HCEC 1CT (cell line): ENCODE measurements around the gene CACNG4.

ENCODE experiments used
- DNase-seq: peaks from one replicate; pipeline ENCODE4 v3.0.0-alpha.2; 2017

The CACNG4 gene

GRCh38 chr17:67044016-67044772 is 79.7 kb downstream of the CACNG4 start, which contains the start of gene CACNG1:
Gene CACNG1 (plus strand): TSS chr17:67044554. CDS start chr17:67044661, 107 bp downstream.
- DNase-seq, result no peak

DNA sequence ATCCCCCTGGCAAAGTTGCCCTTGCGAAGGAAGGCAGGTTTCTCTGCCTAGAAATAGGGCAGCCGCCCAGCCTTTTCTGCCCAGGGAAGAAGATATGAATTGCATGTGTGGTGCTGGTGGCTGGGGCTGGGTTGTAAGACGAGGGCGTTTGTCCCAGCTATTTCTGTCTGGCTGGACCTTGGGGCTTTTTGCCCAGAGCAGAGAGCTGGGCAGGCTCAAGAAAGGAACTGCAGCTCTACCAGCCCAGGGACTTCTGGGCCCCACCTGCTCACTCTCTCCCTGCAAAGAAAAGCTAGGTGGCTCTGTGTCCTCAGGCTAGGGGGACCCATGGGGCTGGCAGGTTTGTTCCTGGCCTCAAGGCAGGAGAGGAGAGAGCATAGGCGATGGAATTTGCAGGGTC is 80.4 kb downstream of the CACNG4 start:
- no peak for DNase-seq

DNA sequence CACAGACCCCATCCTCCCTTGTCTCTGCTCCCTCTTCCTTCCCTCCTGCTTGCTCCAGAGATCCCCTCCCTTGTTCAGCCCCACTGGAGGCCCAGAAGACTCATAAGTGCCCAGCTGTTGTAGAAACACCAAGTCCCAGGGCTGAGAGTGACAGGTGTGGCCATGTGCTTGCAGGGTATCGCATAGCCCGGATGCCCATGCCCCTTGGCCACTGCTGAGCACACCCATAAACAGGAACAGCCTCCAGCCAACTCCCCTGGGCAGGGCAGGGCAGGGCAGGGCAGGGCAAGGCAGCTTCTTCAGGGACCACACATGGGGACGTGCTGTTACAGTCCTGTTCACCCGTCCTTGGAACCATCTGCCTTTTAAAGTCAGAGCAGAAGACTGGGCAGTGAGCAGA is 81.9 kb downstream of the CACNG4 start:
- DNase-seq, result no peak

DNA sequence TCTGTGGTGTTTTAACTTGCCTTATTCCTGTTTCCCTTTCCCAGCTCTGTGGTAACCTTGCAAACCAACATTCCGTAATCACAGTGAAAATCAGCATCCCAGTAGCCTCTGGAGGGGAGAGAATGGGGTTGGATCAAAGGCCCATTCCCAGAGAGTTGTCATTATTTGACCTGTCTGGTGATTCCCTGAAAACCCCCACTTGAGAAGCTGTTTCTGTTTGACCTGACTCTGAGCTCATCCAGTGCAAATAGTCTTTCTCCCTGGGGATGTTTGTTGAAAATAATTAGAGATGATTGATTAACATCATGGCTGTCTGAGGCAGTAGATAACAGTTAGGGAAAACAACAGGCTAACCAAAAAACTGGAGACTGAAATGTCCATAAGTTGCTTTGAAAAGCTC is 82.9 kb downstream of the CACNG4 start:
- no peak for DNase-seq

GRCh38 chr17:67049025-67049739 is 84.7 kb downstream of the CACNG4 start:
- no peak for DNase-seq

GRCh38 chr17:67050066-67050465 is 85.6 kb downstream of the CACNG4 start:
- no peak for DNase-seq

GRCh38 chr17:67050471-67051154 is 86.1 kb downstream of the CACNG4 start:
- no peak for DNase-seq

DNA sequence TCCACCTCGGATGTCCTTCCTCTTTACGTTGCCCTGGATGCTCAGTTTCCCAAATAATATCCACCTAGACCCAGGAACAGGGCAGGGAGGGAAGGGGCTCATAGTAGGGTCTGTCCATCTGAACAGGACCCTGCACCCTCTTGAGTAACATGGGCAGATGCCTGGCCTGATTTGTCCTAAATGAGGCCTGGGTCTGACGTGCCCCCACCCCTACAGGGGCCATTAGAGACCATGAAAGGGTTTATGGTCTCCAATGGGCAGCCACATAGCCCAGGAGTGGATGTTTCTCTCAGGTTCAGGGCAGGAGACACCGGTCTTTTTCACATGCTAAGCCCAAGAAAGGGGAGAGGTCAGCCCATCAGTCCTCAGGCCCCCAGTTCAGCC is 86.6 kb downstream of the CACNG4 start:
- DNase-seq, result no peak

DNA sequence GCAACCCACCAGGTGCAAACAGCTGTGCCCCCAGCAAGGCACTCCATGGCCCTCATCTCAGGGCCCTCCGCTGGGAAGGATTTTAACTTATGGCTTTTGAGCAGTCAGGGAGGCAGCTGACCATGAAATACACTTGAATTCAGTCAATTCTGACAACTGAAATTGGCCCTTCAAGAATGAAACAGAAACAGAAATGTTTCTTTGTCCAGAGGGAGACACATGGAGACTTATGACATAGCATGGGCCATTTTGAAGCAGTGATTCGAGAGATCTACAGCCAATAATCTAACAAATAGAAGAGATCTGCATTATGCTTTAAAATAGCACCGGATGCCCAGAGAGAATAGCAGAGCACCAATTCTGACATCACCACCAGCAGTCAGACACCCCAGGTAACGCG is 87.3 kb downstream of the CACNG4 start:
- no peak for DNase-seq

- DNase-seq, result no peak
Observed at GRCh38 chr17:67052720-67053437, 88.4 kb downstream of the CACNG4 start.

DNA sequence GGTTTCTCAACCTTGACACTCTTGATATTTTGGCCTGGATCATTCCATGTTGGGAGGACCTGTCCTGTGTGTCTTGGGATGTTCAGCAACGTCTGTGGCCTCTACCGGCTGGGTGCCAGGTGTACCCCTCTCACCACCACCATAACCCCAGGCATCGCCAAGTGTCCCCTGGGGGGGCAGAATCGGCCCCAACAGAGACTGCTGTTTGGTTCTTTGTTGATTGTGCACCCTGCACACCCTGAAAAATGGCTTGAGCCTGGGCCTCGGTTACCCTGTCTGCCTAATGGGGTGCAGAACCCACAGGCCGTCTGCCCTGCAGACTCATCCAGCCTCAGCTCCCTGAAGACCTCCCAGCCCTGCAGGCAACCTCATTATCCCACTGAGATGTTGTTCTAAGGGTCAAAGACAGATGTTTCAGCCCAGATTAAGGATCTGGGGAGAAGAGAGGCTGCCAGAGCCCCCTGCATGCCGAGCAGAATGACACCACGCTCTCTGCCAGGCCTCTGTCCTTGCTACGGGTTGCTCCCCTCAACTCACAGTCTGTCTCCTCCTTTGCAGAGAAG is 89.0 kb downstream of the CACNG4 start:
- DNase-seq, result no peak

DNA sequence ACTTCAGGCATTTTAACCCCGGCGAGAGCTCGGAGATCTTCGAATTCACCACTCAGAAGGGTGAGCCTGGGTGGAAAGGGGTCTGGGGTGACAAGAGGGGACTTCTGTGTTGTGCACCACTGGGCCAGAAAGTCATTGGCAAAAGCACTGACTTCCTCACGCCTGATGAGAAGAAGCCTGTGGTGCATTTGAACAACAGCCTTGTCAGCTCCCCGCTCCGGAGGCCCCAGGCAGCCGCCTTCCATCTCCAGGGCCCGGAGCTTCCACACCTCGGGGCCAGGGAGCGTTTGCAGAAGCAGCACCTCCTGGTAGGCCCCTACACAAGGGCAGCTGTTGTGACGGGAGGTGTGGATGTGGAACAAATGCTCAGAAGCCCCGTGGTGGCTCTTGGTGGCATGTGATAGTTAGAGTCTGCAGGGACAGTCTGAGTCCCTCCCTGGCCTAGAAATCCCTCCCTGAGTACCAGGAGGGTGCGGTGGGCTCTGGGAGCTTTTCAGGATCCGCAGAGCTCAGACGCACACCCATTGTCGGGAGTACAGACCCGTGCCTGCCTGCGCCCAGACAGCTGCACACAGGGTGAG is 89.6 kb downstream of the CACNG4 start:
- DNase-seq, result no peak

DNA sequence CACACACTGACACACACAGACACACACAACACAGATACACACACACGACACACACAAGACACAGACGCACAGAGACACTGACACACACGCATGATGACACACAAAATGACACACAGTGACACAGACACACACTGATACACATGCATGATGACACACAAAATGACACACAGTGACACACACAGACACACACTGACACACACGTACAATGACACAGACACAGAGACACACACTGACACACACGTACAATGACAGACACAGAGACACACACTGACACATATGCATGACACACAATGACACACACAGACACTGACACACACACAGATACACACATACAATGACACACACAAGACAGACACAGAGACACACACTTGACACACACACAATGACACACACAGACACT is 90.1 kb downstream of the CACNG4 start:
- no peak for DNase-seq

DNA sequence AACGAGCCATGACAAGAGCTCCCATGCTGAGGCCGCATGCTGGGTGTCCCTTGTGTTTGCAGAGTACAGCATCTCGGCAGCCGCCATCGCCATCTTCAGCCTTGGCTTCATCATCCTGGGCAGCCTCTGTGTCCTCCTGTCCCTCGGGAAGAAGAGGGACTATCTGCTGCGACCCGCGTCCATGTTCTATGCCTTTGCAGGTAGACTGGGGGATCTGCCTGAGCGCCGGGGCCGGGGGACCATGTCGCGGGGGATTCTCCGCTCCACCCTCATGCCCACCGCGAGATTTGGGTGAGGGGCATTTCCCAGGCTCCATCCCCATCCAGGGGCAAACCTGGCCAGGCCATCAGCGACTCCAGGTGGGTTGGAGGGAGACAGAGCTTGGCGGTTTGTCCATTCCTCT is 90.5 kb downstream of the CACNG4 start:
- no peak for DNase-seq

DNA sequence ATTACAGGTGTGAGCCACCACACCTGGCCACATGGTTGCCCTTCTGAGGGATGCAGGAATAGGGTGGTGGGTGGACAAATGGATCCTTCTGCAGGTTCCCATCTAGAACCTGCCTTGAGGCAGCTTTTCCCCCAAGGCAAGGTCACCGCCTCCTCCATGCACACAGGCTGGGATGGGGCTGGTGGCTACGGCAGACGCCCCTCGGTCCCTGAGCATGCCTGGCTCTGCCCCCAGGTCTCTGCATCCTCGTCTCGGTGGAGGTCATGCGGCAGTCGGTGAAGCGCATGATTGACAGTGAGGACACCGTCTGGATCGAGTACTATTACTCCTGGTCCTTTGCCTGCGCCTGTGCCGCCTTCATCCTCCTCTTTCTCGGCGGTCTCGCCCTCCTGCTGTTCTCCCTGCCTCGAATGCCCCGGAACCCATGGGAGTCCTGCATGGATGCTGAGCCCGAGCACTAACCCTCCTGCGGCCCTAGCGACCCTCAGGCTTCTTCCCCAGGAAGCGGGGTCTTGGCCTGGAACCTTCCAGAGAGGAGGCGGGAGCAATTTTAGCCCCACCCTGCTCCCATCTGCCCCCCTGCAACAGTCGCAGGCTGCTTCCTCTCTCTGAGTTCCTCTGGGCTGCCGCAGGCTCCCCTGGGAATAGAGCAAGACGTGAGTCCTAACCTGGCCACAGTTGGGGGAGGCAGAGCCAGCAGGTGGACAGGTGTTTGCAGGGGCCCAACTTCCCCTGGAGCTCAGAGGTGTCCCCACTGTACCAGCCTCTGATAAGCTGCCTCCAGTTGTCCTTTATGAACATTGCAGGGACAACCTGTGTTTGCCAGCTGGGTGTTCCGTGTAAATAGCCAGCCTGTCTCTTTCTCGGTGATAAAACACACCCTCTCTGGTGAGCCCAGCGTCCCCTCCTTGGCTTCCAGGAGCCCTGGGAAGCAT is 91.6 kb downstream of the CACNG4 start:
- no peak for DNase-seq

DNA sequence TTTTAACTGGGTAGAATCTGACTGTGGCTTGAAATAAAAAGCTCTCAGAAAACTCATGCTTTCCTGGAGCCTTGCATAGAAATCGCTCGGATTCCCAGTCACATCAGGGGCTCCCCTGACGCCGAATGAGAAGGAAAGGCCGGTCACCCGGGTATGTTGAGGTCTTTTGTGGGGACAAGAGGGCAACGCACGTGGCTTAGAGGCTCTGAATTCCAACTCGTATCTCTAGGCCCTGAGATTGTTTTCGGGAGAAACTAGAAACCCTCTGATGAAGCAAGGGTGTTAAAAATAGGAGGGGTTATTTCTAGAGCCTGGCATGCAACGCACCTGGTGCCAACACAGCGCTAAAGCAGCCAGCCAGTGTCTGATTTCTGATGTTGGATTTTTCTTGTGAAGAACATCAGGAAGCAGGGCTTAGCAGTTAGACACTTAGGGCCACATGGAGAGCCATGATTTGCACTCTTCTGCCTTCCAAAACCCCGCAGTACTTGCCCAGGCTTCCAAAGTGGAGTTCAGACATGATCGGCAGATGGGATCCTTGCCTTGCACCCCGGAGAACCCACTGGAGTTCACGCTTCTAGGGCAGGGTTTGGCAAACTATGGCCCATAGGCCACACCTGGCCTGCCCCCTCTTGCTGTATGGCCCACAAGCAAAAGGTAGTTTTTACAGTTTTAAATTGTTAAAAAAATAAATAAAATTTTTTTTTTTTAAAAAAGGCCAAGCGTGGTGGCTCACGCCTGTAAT is 92.4 kb downstream of the CACNG4 start:
- no peak for DNase-seq

GRCh38 chr17:67058036-67058435 is 93.5 kb downstream of the CACNG4 start:
- no peak for DNase-seq

GRCh38 chr17:67059372-67059771 is 94.9 kb downstream of the CACNG4 start:
- no peak for DNase-seq

DNA sequence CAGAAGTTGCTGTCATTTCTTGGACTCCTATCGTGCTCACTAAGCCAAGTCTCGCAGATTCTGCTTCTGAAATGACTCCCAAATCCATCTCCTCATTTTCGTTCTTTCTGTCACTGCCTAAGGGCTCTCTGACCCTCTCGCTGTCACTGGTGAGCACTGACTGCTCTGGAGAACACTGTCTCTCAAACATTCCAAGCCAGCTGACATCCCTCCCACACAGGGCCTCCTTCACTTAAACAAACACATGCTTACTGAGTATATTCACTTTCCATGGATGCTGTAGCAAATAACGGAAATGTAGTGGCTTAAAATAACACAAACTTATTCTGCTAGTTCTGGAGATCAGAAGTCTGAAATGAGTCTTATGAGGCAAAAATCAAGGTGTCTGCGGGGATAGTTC is 98.6 kb downstream of the CACNG4 start:
- no peak for DNase-seq

DNA sequence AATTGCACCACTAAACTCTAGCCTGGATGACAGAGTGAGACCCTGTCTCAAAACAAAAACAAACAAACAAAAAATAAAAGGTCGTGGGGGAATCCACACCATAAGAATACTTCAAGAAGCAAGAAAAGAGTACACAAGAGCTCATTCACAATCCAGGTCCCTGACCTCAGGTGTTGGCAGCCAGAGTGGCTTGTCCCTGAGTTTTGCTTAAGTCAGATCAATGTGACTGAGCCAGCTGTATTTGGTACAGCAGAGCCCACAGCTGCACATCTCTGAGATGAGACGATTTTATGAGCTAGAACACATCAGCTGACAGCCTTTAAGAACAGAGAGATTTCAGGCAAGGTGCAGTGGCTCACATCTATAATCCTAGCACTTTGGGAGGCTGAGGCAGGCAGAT is 102.2 kb downstream of the CACNG4 start:
- no peak for DNase-seq
